Keratinocyte (primary cell): ENCODE data around the gene GLB1L2. TPM values are rescaled to one million over a fixed set of nuclear protein-coding genes. Genes with fewer than 3 reads are reported as not detected.

Experiments
- DNase-seq: peaks from one replicate; pipeline ENCODE4 v3.0.0-alpha.2; 2011; ENCODE audit warnings: low read depth, missing footprints, low spot score
- FAIRE-seq: peaks from 2 replicates; lab custom pipeline; 2011; peaks lifted over from hg19 to GRCh38; lab: Jason Lieb, UNC
- H2AFZ ChIP-seq: 2 replicates; pipeline ENCODE4 v1.6.0; 2012; ENCODE audit warnings: low read length, control low read depth, inconsistent platforms; ENCODE audit not compliant: control insufficient read depth
- H3K27ac ChIP-seq: 2 replicates; pipeline ENCODE4 v1.5.1; 2011; ENCODE audit warnings: low read length; ENCODE audit not compliant: control insufficient read depth, insufficient read depth
- H3K27me3 ChIP-seq: 3 replicates; pipeline ENCODE4 v1.6.0; 2011; ENCODE audit warnings: low read length; ENCODE audit not compliant: control insufficient read depth, insufficient read depth; ENCODE audit errors: extremely low read depth
- H3K36me3 ChIP-seq, 2 experiments: 2 replicates in 1 of 2; 3 replicates in 1 of 2; pipeline ENCODE4 v1.5.1; 2011; ENCODE audit warnings: low read length in 2 of 2, mild to moderate bottlenecking in 1 of 2; ENCODE audit not compliant: control insufficient read depth in 2 of 2, insufficient read depth in 2 of 2; ENCODE audit errors: extremely low read depth in 1 of 2
- H3K4me1 ChIP-seq: 3 replicates; pipeline ENCODE4 v1.5.1; 2011; ENCODE audit warnings: low read length; ENCODE audit not compliant: control insufficient read depth, insufficient read depth; ENCODE audit errors: extremely low read depth
- H3K4me2 ChIP-seq: 3 replicates; pipeline ENCODE4 v1.6.0; 2011; ENCODE audit warnings: low read depth, low read length; ENCODE audit not compliant: control insufficient read depth, insufficient read depth; ENCODE audit errors: extremely low read depth
- H3K4me3 ChIP-seq, 3 experiments: fragments of 200-600 bp in 1 of 3; sonication (generic) in 1 of 3; 2 replicates in 2 of 3; 3 replicates in 1 of 3; pipeline ENCODE4 v1.5.1; 2011 to 2016; ENCODE audit warnings: low read length in 3 of 3, mild to moderate bottlenecking in 3 of 3, control low read depth in 2 of 3, inconsistent platforms in 1 of 3, low read depth in 1 of 3, mixed read lengths in 1 of 3, mixed run types in 1 of 3, moderate library complexity in 1 of 3; ENCODE audit not compliant: control insufficient read depth in 2 of 3, insufficient read depth in 2 of 3; ENCODE audit errors: extremely low read depth in 1 of 3
- H3K79me2 ChIP-seq: 2 replicates; pipeline ENCODE4 v1.6.0; 2012; ENCODE audit warnings: low read length; ENCODE audit not compliant: control insufficient read depth, insufficient read depth
- H3K9ac ChIP-seq: 3 replicates; pipeline ENCODE4 v1.6.0; 2011; ENCODE audit warnings: low read length; ENCODE audit not compliant: control insufficient read depth, insufficient read depth; ENCODE audit errors: extremely low read depth
- H3K9me1 ChIP-seq: 3 replicates; pipeline ENCODE4 v1.6.0; 2011; ENCODE audit warnings: low read length; ENCODE audit not compliant: control insufficient read depth, insufficient read depth; ENCODE audit errors: extremely low read depth
- H3K9me3 ChIP-seq: 2 replicates; pipeline ENCODE4 v1.5.1; 2012; ENCODE audit warnings: low read depth, low read length; ENCODE audit not compliant: control insufficient read depth
- H4K20me1 ChIP-seq: 3 replicates; pipeline ENCODE4 v1.6.0; 2011; ENCODE audit warnings: low read length; ENCODE audit not compliant: control insufficient read depth, insufficient read depth; ENCODE audit errors: extremely low read depth
- CTCF ChIP-seq, 3 experiments: IDR thresholded peaks in 1 of 3; conservative IDR thresholded peaks in 1 of 3; optimal IDR thresholded peaks in 1 of 3; 2 replicates in 2 of 3; 3 replicates in 1 of 3; pipeline versions ENCODE3 to v1.5.1; 2011; ENCODE audit warnings: low read length in 3 of 3, mild to moderate bottlenecking in 3 of 3, moderate library complexity in 2 of 3, control low read depth in 1 of 3, inconsistent platforms in 1 of 3; ENCODE audit not compliant: insufficient read depth in 2 of 3; ENCODE audit errors: extremely low read depth in 1 of 3
- EZH2 ChIP-seq: IDR thresholded peaks from one replicate; pipeline ENCODE4 v1.6.1; 2012; ENCODE audit warnings: inconsistent platforms, mild to moderate bottlenecking, low read length, moderate library complexity
- dilution Hi-C: fragments of 300-500 bp; cut with MboI; formaldehyde crosslinking; loops from one replicate; pipeline ENCODE4 v1.7.0; 2020; ENCODE audit warnings: low sequenced_read_pairs; ENCODE audit not compliant: extremely low pct_ligation_motif_present
- polyA plus RNA-seq, 5 experiments: library from polyadenylated mRNA; depleted of rRNA in 3 of 5; stranded (reverse) in 3 of 5; stranded (forward) in 1 of 5; unstranded in 1 of 5; fragments of >200 nt; gene quantifications; 1 replicate in 1 of 5; 2 replicates in 3 of 5; 3 replicates in 1 of 5; pipeline versions ENCODE4 v1.2.1 to v1.2.3, GENCODE V29; 2011 to 2012; ENCODE audit warnings: missing spikeins in 2 of 5, low read depth in 1 of 5, low replicate concordance in 1 of 5

GLB1L2 gene
- polyA plus RNA-seq, 1 donor (not counting 4 experiments of a cell fraction or from before 2014, with no cell fraction given) = 4.3 TPM

- H3K9me1 ChIP-seq = no peaks in the 10 kb centered on the region
- no peak overlapping the region for H3K4me3 ChIP-seq
- H3K9me3 ChIP-seq = no peaks in the 10 kb centered on the region
- TF ChIP-seq EZH2 = no peak
- TF ChIP-seq CTCF (optimal IDR thresholded peaks at IDR 0.05 in 1 of 3, IDR thresholded peaks at IDR 0.05 in 1 of 3, conservative IDR thresholded peaks at IDR 0.05 in 1 of 3; ENCODE audit: extremely low read depth in 1 of 3, insufficient read depth in 2 of 3, low read length in 3 of 3) = no peak
- H2AFZ ChIP-seq = no peak overlapping the region
- H3K4me1 ChIP-seq = no peaks in the 10 kb centered on the region
- no peak overlapping the region for H3K9ac ChIP-seq
- H3K4me2 ChIP-seq = no peak overlapping the region
- no peak for FAIRE-seq
- no peaks in the 10 kb centered on the region for H3K27me3 ChIP-seq
- DNase-seq = no peak
- no peak overlapping the region for H3K27ac ChIP-seq
- no peaks in the 10 kb centered on the region for H3K36me3 ChIP-seq
- no peaks in the 10 kb centered on the region for H4K20me1 ChIP-seq
- no peaks in the 10 kb centered on the region for H3K79me2 ChIP-seq
- dilution Hi-C loops = no loop called here
Observed at GRCh38 chr11:134352111-134352510, 20.3 kb downstream of the GLB1L2 start.

GRCh38 chr11:134355136-134355535, 23.3 kb downstream of the GLB1L2 start:
- Histone ChIP-seq H3K4me1 (no peaks in the 10 kb centered on the region), H3K9me3 (no peaks in the 10 kb centered on the region), H3K9me1 (no peaks in the 10 kb centered on the region), H3K9ac (no peak overlapping the region), H2AFZ (no peak overlapping the region), H4K20me1 (no peaks in the 10 kb centered on the region), H3K36me3 (no peaks in the 10 kb centered on the region), H3K4me3 (no peak overlapping the region), H3K79me2 (no peaks in the 10 kb centered on the region), H3K4me2 (no peak overlapping the region), H3K27ac (no peak overlapping the region), H3K27me3 (no peaks in the 10 kb centered on the region)
- TF ChIP-seq CTCF (optimal IDR thresholded peaks at IDR 0.05 in 1 of 3, IDR thresholded peaks at IDR 0.05 in 1 of 3, conservative IDR thresholded peaks at IDR 0.05 in 1 of 3; ENCODE audit: extremely low read depth in 1 of 3, insufficient read depth in 2 of 3, low read length in 3 of 3) (no peak), EZH2 (no peak)
- DNase-seq = no peak
- no peak for FAIRE-seq
- dilution Hi-C loops = no loop called here
